GM19238 (cell line): ENCODE data around the gene RBM19.

Source experiments
- DNase-seq: peaks from one replicate; pipeline ENCODE4 v3.0.0; 2011; ENCODE audit warnings: low spot score; ENCODE audit not compliant: insufficient read length

The RBM19 gene

DNA sequence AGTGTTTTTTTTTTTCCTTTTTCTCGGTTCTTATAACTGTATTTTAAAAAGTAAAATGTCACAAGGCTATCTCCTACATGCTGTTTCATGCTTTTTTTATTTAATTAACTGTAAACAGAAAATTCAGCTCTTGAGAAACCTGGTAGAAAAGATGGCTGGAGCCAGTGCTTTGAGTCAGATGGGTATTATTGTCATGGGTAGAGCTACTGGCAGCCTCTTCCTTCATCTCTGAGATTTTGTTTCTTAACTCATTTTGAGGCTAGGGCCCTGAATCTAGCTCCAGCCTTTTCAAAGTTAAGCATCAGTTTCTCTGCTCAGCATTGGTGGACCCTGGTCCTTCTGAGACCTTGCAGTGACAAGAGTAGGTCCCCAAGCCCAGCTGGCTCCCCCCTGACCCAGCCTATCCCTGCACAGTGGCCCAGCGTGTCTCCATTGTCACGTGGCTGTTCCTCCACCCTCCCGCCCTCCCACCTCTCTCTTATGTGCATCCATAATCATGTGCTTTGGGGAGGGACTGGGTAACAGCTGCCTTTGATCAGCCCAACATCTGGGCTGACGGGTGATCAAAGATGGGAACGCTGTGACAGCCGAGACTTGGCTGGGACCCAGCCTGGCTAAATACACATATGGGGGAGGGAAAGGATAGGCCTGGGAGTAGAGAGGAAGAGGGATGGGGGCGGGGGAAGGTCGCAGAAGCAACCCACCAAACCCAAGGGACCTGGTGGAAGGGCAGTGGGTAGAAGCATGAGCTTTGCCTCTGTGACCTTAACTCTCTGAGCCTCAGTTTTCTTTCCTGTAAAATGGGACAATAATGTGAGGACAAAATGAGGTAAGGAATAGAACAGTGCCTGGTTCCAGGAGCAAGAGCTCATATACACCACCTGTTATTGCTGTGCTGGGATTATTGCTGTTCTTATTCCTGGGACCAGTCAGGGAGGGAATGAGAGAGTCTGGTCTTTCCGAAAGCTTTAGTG lies 24.4 kb upstream of the RBM19 start:
- no peak for DNase-seq

DNA sequence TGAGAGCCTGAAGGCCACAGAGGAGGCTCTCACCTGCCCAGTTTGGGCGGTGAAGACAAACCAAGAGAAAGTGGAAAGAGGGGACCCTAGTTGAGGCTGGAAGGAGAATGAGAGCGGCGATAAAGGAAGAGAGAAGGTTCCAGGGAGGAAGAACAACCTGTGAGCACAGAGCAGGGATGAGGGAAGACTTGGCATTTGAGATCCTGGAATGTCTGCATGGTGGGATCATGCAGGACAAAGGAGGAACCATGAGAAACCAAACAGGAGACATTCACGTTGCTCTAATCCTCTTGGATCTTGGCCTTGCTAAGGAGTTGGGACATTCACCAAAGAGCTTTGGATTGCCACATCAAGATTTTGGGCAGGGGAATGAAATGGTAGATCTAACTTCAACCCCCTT lies 22.9 kb upstream of the RBM19 start:
- DNase-seq, result no peak

DNA sequence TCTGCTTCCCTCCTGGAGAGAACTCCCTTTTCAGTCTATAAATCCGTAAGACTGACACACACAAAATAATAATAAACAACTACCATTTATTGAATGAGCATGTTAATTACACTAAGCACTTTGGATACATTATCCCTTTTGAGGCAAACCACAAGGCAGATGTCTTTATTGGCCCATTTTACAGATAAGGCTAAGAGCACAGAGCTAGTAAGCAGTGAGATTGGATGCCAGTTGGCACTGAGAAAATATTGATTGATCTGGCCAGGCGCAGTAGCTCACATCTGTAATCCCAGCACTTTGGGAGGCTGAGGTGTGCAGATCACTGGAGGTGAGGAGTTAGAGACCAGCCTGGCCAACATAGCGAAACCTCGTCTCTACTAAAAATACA lies 21.9 kb upstream of the RBM19 start:
- no peak for DNase-seq

DNA sequence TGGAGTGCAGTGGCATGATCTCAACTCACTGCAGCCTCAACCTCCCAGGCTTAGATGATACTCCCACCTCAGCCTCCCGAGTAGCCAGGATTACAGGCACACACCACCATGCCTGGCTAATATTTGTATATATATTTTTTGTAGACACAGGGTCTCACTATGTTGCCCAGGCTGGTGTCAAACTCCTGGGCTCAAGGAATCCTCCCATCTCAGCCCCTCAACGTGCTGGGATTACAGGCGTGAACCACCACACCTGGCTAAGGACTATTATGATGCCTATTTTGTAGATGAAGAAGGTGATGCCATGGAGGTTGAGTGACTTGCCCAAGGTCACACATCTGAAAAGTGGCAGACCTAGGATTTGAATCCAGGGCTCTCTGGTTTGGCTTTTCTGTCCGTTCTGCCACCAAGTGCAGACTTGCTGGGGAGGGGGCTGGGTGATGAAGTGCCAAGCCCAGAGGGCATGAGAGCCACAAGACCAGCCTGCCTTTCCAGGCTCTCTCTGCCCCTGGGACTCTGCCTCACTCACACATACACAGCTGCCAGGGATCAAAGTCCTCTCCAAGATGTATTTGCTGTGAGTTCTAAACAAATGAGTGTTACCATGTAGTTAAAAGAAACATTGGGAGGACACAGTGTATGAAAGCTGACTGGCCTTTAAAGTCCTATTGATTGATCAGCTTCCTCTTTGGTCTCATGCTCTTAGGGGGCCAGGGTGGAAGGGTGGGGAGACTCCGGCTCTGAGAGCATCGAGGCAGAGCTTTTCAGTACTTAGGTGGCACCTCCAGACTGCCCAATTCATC lies 21.3 kb upstream of the RBM19 start:
- no peak for DNase-seq

DNA sequence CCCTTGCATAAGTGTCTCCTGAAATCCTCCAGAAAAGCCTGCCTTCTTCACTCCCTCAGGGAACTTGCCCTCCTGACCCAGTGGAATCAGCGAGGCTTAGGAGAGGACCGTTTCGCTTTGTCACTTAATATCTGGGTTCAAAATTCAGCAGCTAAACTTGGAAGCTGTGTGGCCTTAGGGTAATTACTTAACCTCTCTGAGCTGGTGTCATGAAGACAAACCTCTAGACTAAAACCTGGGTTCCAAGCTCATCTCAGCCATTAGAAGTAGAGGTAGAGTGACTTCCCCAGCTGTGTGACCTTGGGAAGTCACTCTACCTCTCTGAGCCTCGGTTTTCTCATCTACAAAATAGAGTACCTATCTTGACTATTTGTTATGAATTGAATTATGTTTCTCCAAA lies 18.3 kb upstream of the RBM19 start:
- no peak for DNase-seq

DNA sequence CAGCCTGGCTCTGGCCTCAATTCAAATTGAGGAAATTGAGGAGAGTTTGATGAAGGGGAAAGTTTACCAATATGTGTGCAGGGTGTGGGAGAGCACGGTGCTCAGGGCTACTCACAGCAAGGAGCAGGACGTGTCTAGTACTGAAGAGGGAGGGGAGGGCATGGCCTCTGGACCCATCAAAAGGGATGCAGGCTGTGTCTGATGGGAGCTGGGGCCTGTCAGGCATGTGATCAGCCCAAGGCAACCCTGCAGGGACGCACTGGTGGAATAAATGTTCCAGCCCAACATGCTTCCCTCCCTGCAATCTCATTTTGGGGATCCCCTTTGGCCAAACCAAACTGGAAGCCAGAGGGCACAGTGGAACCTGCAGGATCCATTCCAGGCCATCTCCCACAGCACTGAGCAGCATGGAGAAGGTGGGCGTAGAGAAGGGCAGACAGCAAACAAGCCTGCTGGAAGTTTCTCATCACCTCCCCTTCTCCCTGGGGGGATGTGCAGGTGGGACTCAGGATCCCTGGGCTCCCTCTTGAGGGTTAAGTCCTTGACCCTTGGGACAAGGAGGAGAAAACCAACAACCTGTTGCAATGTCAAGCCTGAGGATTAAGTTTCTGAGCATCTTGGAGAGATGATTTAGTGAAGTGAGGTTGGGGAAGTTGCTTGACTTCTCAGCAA lies 17.8 kb upstream of the RBM19 start:
- no peak for DNase-seq

DNA sequence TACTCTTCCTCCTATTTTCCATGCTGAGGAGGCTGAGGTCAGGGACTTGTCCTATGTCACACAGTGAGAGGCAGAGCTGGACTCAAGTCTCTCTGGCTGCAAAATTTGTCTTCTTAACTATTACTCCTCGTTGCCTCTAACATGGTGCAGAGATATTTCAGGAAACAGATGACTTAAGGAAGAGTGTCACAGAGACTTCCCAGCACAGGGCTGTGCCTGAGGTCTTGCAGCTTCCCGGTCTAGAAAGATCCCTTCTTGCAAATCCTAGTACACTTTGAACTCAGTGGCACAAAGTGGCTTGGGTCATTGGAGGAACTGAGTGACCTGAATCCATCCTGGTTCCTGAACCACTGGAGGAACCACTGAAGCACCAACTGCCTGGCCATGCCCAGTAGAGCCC lies 17.1 kb upstream of the RBM19 start:
- DNase-seq, result no peak

DNA sequence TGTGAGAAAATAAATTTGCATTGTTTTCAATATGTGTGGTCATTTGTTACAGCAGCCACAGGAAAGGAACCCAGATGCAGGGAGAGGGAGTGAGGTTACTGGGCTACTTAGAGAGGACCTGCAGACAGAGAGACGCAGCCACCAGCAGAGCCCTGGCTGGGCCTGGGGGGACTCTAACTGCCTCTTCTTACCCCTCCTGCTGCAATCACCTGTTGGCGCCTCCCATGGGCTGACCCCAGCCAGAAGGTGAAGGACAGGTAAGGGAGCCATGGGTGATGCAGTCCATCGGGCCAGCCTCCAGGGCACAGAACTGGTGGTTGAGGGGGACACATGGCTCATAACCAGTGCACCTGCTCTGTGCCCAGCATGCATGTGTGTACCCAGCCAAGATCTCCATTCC lies 15.8 kb upstream of the RBM19 start:
- DNase-seq, result no peak

DNA sequence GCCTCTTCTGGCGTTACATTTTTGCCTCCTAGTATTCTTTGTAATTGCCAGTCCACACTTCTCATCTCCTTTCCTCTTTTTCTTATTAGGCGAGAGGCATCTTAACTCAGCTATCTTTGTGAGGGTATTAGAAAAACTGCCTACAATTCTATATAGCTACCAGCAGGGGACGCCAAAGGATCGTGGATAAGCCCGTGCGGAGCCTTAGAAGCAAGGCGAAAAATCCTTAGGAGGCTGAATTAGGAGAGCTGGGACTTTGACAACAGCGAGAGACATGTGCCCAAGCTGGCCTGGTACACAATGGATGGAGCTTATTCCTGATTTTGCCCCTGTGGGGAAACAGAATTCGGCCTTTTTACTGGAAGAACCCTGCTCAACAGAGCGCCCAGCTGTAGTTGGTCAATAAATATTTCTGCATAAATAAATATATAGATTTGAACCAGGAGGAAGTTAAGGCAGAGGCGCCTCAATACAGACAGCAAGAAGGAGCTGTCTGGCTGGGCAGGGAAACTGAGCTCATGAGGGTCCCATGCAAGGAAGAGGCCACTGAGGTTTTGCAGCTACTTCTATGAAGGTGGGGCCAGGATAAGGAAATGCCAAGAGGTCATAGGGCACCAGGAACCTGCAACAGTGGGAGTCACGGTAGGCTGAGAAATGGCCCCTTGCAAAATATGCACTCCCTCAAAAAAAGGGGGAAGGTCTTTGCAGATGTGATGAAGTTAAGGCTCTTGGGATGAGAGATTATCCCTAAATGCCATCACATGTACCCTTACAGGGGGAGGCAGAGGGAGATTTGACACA lies 14.6 kb upstream of the RBM19 start:
- DNase-seq, result no peak

DNA sequence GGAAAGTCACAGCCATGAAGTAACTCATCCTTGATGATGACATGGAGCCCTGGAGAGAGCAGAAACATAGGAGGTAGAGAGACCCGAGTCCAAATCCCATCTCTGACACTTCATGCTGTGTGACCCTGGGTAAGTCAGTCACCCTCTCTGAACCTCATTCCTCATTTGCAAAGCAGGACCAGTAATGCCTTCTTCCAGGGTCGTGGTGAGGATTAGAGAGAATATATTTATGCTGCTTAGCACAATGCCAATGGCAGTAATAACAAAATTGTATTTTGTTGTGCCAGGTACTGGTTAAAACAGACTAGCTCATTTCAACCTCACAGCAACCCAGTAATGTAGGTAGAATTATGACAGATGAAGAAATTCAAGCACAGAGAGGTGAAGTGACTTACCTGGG lies 13.9 kb upstream of the RBM19 start:
- DNase-seq, result no peak

DNA sequence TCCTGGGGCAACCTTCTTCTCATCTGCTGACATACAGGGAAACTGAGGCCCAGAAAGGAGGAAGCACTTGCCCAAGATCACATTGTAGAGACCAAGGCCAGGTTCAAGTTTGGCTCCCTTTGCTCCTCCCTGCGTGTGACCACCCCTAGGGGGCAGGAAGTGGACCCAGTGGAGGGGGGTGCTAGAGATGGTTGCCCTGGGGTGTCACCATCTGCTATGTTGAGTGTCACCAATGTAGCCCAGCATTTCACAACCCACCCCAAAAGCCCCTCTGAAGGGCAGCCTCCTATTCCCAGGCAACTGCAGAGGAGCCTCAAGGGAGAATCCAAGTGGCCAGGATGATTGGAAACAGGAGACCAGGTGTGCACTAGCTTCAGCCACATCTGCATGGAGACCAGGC lies 12.0 kb upstream of the RBM19 start:
- no peak for DNase-seq

DNA sequence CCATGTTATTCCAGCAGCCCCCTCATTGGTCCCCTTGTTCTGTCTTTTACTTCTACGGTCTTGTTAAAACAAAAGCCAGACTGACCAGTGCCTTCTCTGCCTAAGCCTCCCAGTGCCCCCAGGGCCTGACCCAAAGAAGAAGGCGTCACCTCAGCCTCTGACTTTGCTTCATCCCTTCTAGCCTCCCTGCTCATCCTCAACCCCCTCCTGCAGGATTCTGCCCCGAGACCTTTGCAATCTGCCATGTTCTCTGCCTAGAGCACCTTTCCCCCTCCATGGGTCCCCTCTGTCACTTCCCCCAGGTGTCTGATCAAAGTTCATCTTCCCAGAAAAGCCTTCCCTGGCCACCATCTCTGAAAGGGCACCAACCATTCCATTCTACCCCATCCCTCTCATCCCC lies 7.9 kb upstream of the RBM19 start:
- DNase-seq, result no peak

DNA sequence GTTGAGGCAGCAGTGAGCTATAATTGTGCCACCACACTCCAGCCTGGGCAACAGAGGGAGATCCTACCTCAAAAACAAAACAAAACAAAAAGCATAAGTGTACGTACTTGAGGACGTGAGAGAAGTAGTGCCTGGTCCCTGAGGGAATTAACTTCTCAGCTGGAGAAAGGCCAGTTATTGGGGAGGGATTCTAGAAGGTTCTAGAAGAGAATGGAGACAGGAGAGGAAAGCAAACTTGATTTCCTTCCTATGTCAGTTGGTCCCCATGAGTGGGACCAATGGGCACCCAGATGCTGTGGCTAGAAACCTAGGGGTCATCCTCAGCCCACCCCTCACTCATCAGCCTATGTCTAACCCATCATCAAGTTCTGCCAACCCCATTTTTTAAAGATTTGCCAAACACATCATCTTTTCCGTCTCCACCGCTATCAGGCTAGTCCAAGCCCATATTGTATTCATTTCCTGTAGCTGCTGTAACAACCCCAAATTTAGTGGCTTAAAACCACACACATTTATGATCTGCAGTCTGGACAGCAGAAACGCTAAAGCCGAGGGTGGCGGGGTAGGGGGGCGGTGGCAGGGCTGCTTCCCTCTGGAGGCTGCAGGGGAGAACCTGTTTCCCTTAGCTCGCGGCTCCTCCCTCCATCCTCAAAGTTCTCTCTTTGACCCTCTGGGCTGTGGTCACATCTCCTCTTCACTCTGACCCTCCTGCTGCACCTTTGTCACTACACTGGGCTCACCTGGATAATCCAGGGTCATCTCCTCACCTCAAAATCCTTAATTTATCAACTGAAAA lies 7.2 kb upstream of the RBM19 start:
- DNase-seq, result no peak

DNA sequence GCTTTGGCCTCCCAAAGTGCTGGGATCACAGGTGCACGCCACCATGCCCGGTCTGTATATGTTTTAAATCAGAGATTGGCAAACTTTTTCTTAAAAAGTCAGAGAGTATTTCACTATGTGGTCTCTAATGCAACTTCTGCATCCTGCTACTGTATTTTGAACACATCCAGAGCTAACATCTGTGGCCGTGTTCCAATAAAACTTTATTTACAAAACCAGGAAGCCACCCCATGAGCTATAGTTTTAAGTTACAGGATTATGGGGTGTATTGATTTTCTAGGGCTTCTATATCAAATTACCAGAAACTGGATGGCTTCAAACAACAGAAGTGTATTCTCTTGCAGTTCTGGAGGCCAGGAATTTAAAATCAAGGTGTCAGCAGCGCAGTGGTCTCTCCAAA lies 5.3 kb upstream of the RBM19 start:
- DNase-seq, result no peak

DNA sequence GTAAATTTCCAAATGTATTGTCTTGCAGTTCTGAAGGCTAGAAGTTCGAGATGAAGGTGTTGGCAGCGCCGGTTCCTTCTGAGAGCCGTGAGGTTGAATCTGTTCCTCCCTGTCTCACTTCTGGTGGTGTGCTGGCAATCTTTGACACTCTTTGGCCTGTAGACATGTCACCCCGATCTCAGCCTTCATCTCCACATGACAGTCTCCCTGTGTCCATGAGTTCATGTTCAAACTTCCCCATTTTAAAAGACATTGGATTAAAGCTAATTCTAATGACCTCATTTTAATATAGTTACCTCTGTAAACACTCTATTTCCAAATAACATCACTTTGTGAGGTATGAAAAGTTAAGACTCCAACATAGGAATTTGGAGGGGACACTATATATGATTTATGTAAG lies 4.1 kb upstream of the RBM19 start:
- no peak for DNase-seq

DNA sequence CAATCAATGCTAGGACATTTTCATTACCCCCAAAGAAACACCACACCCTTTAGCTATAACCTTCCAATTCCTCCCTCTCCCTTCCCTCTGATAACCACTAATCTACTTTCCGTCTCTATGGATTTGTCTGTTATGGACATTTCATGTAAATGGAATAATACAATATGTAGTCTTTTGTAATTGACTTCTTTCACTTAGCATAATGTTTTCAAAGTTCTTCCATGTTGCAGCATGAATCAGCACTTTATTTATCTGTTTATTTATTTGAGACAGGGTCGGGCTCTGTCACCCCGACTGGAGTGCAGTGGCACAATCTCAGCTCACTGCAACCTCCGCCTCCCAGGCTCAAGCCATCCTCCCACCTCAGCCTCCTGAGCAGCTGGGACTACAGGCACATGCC lies 1.2 kb upstream of the RBM19 start:
- no peak for DNase-seq

DNA sequence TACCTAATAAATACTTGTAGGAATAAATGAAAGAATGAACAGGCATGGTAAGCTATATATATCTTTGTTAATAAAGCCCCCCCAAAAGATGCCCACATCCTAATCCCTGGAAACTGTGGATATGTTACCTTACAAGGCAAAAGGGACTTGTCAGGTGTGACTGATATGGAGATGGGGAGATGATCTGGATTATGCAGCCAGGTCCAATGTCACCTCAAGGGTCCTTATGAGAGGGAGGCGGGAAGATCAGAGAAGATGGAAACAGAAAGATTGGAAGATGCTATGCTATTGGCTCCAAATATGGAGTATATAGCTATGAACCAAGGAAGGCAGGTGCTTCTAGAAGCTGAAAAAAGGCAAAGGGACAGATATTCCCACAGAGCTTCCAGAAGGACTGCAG lies 3.4 kb downstream of the RBM19 start:
- no peak for DNase-seq

DNA sequence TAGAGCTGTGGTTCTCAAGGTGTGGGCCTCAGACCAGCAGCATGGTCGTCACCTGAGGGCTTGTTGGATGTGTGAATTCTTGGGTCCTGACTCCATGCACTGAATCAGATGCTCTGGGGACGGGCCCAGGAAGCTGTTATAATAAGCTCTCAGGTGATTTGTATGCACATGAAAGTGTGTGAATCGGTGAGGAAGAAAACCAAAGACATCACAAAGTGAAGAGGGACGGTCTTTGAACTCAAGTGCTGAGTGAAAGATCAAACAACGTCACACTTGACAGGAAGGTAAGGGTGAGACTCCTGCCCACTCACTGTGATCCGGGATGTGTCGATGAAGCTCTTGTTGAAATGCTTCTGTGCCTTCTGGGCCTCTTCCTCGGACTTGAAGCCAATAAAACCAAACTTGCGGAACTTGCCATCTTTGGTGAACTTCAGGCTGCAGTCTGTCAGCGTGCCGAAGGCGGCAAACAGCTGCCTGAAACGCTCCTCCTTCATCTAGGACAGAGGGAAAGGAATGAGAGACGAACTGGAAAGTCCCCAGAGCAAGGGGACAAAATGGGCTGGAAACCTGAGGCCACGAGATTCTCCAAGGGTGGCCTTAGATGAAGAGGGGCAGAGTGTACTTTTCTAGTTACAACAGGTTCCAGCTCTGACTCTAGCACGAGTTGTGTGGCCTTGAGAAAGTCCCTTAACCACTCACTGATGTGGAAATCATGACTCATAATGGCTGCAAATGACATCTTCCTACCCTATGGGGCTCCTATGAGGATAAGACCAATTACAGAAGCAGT lies 4.0 kb downstream of the RBM19 start:
- no peak for DNase-seq

DNA sequence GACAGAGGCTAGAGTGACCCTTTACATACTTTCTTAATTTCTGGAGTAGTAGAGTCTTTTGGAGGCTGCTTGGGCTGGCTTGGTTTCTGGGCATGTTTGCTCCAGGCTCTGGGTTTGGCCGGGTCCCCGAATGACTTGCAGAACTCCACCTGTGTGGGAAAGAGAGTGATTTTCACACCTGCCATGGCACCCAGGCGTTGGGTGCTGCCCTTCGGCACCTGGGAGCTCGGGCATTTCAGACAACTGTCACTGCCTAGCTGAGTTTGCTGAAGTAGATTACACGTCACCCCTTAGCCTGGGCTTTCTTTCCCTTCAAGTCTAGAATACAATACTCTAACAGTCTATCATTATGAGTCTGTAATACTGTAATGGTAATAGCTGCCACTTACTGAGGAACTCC lies 6.1 kb downstream of the RBM19 start:
- DNase-seq, result no peak

DNA sequence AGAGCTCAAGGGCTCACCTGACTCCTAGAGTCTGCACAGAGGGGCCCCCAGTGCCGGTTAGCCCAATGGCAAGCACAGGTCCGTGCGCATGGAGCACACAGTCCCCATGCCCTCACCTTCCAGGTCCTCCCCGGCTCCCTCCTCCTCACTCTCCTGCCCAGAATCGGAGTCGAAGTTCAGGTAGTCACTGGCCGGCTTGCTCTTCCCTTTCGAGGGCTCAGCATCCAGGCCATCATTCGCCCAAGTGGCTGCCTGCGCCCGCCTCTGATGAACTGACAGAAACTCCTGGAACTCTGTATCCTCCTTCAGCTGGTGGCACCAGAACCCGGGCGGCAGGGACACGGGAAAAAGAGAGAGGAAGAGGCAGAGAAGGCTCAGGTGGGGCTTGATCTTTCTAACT lies 7.0 kb downstream of the RBM19 start:
- no peak for DNase-seq
